Muscle of back (tissue), 11 donors: ENCODE data around the gene HORMAD2. TPM values are rescaled to one million over a fixed set of nuclear protein-coding genes. Genes with fewer than 3 reads are reported as not detected.

Experiments used
- DNase-seq, 3 donors: peaks; one replicate each; pipeline versions ENCODE4 v3.0.0 to v3.0.0-alpha.2; 2013
- polyA plus RNA-seq, 10 donors: library from polyadenylated mRNA; unstranded; fragments of 120-200 nt; gene quantifications; one replicate each; pipeline ENCODE4 v1.2.1, GENCODE V29; 2013; ENCODE audit not compliant: insufficient read length in 10 of 10

The HORMAD2 gene
- polyA plus RNA-seq, 10 donors: 0.15 TPM; not detected in 9

DNA sequence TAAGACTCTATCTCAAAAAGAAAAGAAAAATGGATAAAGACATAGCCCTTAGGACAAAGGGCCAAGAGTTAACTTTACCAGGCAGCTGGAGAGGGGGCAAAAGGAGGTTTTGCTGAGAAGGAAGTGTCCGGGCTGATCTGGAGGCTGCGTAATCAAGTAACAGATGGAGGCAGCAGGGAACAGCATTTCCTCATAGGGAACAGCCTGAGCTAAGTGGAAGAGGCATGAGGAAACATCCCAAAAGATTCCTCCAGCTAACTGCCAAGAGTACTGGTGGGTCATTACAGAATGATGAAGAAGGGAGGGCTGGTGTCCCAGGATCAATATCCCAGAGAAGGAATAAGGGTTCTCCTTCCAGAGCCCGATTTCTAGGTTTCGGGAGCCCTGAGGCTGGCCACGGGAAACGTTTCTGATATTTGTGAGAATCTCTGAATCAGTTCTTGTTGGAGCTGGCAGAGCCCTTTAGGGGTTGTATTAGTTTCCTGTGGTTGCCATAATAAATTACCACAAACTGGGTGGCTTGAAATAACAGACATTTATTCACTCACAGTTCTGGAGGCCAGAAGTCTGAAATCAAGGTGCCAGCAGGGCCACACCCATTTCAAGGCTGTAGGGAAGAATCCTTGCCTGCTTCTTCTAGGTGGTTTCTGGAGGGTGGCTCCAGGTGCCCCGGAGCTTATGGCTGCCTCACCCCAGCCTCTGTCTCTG is 145.1 kb downstream of the HORMAD2 start:
- DNase-seq: no peak

DNA sequence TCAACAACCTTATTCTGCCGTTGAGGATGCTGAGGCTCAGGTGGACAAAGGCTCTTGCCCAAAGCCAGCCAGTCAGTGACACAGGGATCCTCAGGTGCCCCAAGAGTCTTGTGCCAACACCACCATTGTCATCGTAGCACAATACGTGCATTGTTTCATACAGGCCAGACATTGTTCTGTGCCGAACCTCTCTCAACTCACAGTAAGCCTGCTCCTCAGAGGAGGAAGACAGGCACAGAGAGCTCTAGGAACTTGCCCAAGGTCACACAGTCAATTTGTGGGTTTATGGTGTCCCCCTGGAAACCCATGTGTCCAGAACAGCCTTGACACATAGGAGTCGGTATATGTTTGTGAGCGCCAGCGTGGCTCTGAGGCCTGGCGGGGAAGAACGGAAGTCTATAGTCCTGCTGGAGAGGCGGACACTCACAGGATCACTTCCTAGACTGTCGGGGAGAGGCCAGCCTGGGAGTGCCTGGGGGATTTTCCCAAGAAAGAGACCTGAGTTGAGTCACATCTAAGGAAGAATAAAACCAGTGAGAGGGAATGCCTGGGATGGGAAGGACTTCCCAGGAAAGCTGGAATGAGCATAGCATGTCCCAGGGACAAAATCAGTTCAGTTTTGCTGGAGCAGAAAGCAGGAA is 146.0 kb downstream of the HORMAD2 start:
- no peak for DNase-seq

Other genes with a start within 250 kb of the HORMAD2 start
- gene ASCC2, start 242.2 kb upstream of the HORMAD2 start, polyA plus RNA-seq: 10 to 100 TPM; 25.0 to 37.3 (median 31.6) TPM
- gene MTMR3, start 197.3 kb upstream of the HORMAD2 start, polyA plus RNA-seq: 10 to 100 TPM; 24.5 to 36.4 (median 28.7) TPM
- 1 to 10 TPM in 3 of 10 donors, under 1 TPM in 7; 0.62 to 1.5 (median 0.80) TPM for gene LIF, start 166.3 kb downstream of the HORMAD2 start, polyA plus RNA-seq
- under 1 TPM; 0.17 to 0.43 (median 0.29) TPM for gene OSM, start 186.4 kb downstream of the HORMAD2 start, polyA plus RNA-seq
- 1 to 10 TPM; 2.1 to 6.3 (median 3.8) TPM for gene CASTOR1, start 209.0 kb downstream of the HORMAD2 start, polyA plus RNA-seq
- 1 to 10 TPM; 5.0 to 9.5 (median 7.0) TPM for gene TBC1D10A, start 246.5 kb downstream of the HORMAD2 start, polyA plus RNA-seq